Endothelial cell (in vitro differentiated cells): ENCODE data around the gene PDZD7. TPM values are rescaled to one million over a fixed set of nuclear protein-coding genes. Genes with fewer than 3 reads are reported as not detected.
A peak's percentile ranks its signal among the peaks of the same experiment; 100 is the strongest.
"Not testable (repeated sequence)": the region's sequence is repeated elsewhere in the genome, so short reads cannot be mapped to it uniquely, and the experiment has no call there.

Experiments used
- DNase-seq: peaks from one replicate; pipeline ENCODE4 v3.0.0; 2021; ENCODE audit warnings: low spot score
- H3K27ac Mint-ChIP-seq: one replicate; pipeline ENCODE4 v1.8.0; 2021; ENCODE audit warnings: mixed read lengths, inconsistent platforms; ENCODE audit not compliant: unreplicated experiment
- H3K27me3 Mint-ChIP-seq: one replicate; pipeline ENCODE4 v1.8.0; 2021; ENCODE audit warnings: mild to moderate bottlenecking, moderate library complexity, mixed read lengths, inconsistent platforms; ENCODE audit not compliant: unreplicated experiment
- H3K36me3 Mint-ChIP-seq: one replicate; pipeline ENCODE4 v1.8.0; 2021; ENCODE audit warnings: mild to moderate bottlenecking, low read depth, mixed read lengths, inconsistent platforms; ENCODE audit not compliant: unreplicated experiment
- H3K4me1 Mint-ChIP-seq: one replicate; pipeline ENCODE4 v1.8.0; 2021; ENCODE audit warnings: mild to moderate bottlenecking, mixed read lengths, inconsistent platforms; ENCODE audit not compliant: unreplicated experiment
- H3K4me3 Mint-ChIP-seq: one replicate; pipeline ENCODE4 v1.8.0; 2021; ENCODE audit warnings: mild to moderate bottlenecking, mixed read lengths, inconsistent platforms; ENCODE audit not compliant: unreplicated experiment
- H3K9me3 Mint-ChIP-seq: one replicate; pipeline ENCODE4 v1.8.0; 2021; ENCODE audit warnings: mixed read lengths, inconsistent platforms; ENCODE audit not compliant: unreplicated experiment
- total RNA-seq: library from RNA; stranded (reverse); fragmentation: NEBNext Ultra II Directional; extraction: Animal tissue kit (Norgen Biotek cat#: 25700); gene quantifications from one replicate; pipeline ENCODE4 v1.2.1, GENCODE V29; 2021; ENCODE audit not compliant: unreplicated experiment
- TF ChIP-seq, protein P1 (sequence below): fragments of 200-600 bp; sonication (generic); IDR thresholded peaks from one replicate; pipeline ENCODE4 v1.5.0; 2021; ENCODE audit warnings: antibody characterized with exemption; ENCODE audit not compliant: unreplicated experiment

Gene PDZD7
- total RNA-seq, 1 donor from 2014 or later, result 0.54 TPM

DNA sequence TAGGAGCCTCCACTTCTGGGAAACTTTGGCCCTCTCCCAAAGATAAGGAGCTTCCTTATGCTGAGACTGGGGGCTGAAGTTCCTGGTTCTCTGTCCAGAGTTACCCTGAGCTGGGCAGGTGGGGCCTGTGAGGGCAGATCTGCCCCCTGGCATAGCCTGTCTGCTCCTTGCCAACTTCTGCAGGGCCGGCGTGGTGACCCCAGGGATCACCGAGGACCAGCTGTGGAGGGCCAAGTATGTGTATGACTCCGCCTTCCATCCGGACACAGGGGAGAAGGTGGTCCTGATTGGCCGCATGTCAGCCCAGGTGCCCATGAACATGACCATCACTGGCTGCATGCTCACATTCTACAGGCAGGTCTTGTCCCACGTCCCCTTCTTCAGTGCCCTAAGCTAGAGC lies 4.4 kb upstream of the PDZD7 start:
- Mint-ChIP-seq H3K4me3 (no peak overlapping the region), H3K27ac (no peak overlapping the region), H3K4me1 (peaks cover 22% of the 10 kb centered on the region), H3K36me3 (peaks cover 23% of the 10 kb centered on the region), H3K27me3 (peaks cover 14% of the 10 kb centered on the region), H3K9me3 (no peaks in the 10 kb centered on the region)
- DNase-seq, result no peak
- TF ChIP-seq, protein P1, sequence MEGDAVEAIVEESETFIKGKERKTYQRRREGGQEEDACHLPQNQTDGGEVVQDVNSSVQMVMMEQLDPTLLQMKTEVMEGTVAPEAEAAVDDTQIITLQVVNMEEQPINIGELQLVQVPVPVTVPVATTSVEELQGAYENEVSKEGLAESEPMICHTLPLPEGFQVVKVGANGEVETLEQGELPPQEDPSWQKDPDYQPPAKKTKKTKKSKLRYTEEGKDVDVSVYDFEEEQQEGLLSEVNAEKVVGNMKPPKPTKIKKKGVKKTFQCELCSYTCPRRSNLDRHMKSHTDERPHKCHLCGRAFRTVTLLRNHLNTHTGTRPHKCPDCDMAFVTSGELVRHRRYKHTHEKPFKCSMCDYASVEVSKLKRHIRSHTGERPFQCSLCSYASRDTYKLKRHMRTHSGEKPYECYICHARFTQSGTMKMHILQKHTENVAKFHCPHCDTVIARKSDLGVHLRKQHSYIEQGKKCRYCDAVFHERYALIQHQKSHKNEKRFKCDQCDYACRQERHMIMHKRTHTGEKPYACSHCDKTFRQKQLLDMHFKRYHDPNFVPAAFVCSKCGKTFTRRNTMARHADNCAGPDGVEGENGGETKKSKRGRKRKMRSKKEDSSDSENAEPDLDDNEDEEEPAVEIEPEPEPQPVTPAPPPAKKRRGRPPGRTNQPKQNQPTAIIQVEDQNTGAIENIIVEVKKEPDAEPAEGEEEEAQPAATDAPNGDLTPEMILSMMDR, result no peak

DNA sequence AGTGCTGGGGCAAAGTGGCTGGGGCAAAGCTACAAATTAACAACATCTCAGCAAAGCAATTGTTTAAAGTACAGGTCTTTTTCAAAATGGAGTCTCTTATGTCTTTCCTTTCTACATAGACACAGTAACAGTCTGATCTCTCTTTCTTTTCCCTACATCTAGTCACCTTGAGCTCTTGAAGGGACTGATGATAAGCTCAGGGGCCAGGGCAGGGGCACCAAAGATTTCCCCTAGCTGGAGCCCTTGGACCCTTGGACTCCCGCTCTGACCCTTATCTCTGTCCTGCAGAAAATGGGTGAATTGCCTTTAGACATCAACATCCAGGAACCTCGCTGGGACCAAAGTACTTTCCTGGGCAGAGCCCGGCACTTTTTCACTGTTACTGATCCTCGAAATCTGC lies 3.5 kb upstream of the PDZD7 start:
- DNase-seq, H3K27ac Mint-ChIP-seq, H3K4me3 Mint-ChIP-seq, H3K9me3 Mint-ChIP-seq: not testable (repeated sequence)
- H3K27me3 Mint-ChIP-seq, result peaks cover 16% of the 10 kb centered on the region
- peaks cover 23% of the 10 kb centered on the region for H3K36me3 Mint-ChIP-seq
- H3K4me1 Mint-ChIP-seq, result peaks cover 25% of the 10 kb centered on the region

DNA sequence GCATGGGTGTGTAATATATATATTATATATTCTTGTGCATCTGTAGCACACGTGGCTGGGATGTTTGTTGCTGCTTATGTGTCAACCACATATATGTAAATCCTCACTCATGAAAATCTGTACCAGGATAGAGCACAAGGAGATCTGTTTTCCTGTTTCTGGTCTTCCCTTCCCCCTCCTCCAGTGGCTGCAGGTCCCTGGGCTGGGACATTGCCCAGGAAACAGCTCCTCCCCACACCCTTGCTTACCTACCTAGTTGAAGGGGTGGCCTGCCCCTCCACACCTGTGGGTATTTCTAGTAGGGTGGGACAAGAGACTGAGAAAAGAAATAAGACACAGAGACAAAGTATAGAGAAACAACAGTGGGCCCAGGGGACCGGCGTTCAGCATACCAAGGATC lies 2.3 kb upstream of the PDZD7 start:
- DNase-seq, result no peak
- Mint-ChIP-seq H3K4me1 (peaks cover 29% of the 10 kb centered on the region), H3K9me3 (no peaks in the 10 kb centered on the region), H3K27ac (no peak overlapping the region), H3K36me3 (peaks cover 23% of the 10 kb centered on the region), H3K27me3 (peaks cover 21% of the 10 kb centered on the region), H3K4me3 (peak overlapping the region; percentile 60)
- TF ChIP-seq, protein P1, result no peak

DNA sequence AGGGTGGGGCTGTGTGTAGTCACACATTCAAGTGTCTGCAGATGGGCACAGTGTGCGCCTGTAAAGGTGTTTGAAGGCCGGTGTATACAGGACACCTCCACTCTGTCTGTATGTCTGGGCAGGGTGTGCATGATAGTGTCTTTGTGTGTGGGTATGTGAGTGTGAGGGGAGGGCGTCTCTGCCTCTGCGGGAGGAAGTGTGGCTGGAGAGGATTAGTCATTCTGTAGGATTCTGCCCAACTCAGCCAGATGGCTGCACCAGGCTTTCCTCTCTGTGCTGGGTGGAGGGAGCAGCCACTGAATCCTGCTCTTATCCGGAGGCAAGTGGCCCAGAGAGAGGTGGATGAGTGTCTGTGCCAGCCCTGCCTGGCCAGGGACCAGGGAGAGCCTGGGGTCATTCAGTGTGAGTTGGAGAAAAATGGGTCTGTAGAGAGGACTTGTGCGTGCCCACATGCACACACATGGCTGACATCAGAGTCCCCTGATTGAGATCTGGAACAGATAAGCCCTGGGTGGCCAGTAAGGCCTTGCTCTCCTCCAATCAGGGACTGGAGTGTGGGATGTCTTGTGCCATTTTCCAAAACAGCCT lies 1.8 kb upstream of the PDZD7 start:
- DNase-seq, result peak; percentile 41
- Mint-ChIP-seq H3K4me3 (peak overlapping the region; percentile 89), H3K27me3 (peaks cover 16% of the 10 kb centered on the region), H3K9me3 (no peaks in the 10 kb centered on the region), H3K27ac (peak overlapping the region; percentile 65), H3K36me3 (peaks cover 19% of the 10 kb centered on the region), H3K4me1 (peaks cover 25% of the 10 kb centered on the region)
- TF ChIP-seq, protein P1, result no peak

DNA sequence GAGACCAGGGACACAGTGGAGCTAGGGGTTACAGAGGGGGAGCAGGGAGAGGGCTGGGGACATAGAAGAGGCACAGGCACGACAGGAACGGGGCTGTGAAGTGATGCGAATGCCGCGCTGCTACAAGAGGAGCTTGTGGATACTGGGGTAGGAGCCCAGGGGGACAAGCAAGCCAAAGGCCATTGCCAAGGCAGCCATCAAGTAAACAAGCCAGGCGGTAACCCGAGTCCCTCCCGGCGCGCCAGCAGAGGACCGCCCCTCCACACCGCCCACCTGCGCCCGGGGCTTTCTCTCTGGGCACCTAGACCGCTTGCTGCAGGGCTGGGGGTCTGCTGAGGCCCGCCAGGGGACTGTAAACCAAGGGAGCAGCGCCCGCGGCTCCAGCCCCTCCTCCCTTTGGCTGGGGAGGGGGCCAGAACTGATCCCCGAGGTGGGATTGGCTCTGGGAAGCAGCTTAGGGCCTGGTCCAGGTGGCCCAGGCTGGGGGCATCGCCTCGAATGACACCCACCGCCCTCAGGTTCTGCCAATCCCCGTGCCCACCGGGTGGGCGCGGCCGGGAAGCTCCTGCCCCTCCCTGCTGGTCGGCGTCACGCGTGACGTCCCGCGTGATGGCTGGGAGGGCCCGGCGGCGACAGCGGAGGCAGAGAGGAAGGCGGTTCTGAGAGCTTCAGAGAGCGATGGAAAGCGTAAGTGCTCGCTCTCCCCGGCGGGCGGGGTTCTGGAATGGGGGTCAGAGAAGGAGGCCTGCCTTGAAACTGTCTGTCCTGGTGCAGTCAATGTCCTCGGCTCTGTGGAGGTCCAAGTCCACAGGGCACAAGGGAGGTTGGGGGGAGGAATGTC lies 1.1 kb upstream of the PDZD7 start:
- peaks cover 19% of the 10 kb centered on the region for H3K27me3 Mint-ChIP-seq
- DNase-seq, result peak; percentile 59
- H3K4me3 Mint-ChIP-seq, result peak overlapping the region; percentile 89

More for the DNA sequence above, 1.1 kb upstream of the PDZD7 start:
- peak overlapping the region; percentile 65 for H3K27ac Mint-ChIP-seq
- TF ChIP-seq, protein P1, result no peak
- H3K36me3 Mint-ChIP-seq, result peaks cover 11% of the 10 kb centered on the region
- peaks cover 25% of the 10 kb centered on the region for H3K4me1 Mint-ChIP-seq
- H3K9me3 Mint-ChIP-seq, result no peaks in the 10 kb centered on the region
